Activated CD4-positive, CD25-positive, alpha-beta regulatory T cell treated with anti-CD3 and anti-CD28 coated beads, Interleukin-2, amount 50 U/mL, for 24 hours (primary cell): ENCODE measurements around the gene CCDC88C.

Source experiments
- ATAC-seq, 2 donors: fragments of 150-1000 bp; cut with Tn5 transposase; one replicate each; pipeline ENCODE4 v1.10.0; 2021; ENCODE audit warnings: mild to moderate bottlenecking in 1 of 2, moderate library complexity in 1 of 2

The CCDC88C gene

GRCh38 chr14:91363776-91364523, 53.7 kb downstream of the CCDC88C start:
- peak in 1 of 2 donors; percentile 19 for ATAC-seq

GRCh38 chr14:91361233-91361811, 56.3 kb downstream of the CCDC88C start:
- no peak for ATAC-seq

DNA sequence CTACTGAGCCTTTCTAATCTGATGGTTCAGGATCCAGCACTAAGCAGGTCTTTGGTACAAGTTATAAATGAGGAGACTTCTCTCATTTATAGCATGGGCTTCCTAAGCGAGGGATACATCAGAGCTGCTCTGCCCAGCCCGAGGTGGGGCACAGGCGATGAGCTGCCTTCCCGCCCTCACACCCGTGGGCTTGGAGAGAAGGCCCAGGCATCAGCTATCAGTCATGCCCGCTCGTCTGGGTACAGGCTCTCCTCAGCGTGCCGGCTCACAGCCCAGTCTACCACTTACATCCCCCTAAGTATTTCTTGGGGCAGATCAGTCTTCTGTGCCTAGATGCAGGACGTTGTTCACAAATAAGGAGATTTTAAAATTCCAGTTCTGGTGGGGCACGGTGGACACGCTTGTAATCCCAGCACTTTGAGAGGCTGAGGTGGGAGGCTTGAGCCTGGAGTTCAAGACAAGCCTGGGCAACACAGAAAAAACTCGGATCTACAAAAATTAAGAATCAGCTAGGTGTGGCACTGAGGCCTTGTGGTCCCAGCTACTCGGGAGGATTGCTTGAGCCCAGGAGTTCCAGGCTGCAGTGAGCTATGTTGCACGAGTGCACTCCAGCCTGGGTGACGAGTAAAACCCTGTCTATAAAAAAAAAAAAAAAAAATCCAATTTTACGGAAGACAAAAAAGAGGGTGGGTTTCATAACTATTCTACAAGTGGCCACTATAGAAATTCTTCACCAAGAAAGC, 57.0 kb downstream of the CCDC88C start:
- ATAC-seq, result no peak

GRCh38 chr14:91358654-91359220, 58.9 kb downstream of the CCDC88C start:
- no peak for ATAC-seq

- no peak for ATAC-seq
Observed at GRCh38 chr14:91358025-91358319, 59.6 kb downstream of the CCDC88C start.

GRCh38 chr14:91357272-91358024, 60.2 kb downstream of the CCDC88C start:
- no peak for ATAC-seq

- ATAC-seq, result no peak
Observed at GRCh38 chr14:91356181-91356763, 61.3 kb downstream of the CCDC88C start.

- peak in 1 of 2 donors; percentile 8 for ATAC-seq
Observed at GRCh38 chr14:91354979-91355685, 62.5 kb downstream of the CCDC88C start.

DNA sequence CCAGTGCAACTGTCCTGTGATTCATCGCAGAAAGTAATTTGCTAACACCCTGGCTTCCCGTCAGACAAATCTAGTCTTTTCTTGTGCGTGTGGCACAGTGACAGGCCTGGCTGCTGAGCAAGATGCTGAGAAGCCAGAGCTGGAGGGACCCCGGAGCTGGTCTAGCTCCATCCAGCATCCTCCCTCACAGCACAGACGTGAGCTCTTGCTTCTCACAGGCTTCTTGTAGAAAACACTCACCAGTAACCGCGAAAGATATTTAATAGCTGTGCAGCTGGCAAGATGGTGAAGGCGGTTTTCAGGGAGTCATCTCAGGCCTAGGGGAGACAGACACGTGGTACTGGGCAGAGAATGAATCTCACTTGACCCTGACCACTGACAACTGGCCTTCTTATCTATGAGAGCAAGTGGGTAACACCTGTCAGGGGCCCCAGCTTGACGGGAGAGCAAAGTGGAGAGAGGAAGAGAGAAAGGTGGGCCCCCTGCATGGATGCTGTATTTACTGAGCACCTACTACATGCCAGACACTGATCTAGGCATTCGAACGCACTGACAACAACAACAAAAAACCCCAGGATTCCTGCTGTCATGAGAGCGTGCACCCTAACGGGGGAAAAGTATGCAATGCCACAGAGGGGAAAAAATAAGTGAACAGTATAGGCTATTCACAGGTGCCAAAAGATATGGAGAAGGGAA, 63.3 kb downstream of the CCDC88C start:
- no peak for ATAC-seq

DNA sequence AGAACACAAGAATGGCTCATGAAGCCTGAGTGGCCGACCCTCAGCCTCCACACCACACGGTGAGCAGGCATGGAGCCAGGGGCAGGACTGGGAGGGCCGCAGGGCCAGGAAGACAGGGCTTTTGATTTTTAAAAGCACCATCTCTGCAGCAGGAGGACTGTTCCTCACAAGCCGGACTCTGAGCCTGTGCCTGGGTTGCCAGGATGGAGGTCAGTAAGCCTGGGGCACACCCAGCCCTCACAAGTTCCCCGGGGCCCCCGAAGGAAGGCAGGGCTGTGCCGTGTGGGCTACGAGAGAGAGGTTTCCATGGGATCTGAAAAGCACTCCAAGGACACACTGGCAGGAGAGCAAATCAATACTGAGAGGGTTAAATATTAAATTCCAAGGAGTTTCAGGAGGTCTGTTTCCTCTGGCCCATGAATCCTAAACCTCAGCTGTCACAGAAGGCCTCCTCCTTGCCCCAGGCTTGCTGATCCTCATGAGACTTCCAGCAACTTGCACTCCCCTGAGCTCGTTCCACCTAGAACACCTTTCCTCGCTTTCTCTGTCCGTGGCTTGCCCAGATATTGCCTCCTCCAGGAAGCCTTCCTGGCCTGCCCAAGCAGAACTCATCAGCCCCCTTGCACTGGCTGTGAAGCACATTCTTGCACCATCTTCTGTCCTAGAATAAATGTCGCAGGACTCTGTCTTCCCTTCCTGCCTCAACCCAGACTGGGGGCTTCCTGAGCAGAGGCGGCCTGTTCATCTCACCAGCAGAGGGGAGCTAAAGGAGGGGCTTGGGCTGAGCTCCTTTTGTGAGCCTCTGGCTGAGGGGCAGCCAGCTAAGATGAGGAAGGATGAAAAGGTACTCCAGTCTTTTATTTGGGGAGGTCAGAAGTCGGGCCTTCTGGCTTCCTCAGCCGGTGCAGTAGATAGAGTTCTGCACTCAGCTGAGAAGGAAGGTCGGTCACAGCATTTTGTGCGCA, 64.6 kb downstream of the CCDC88C start:
- ATAC-seq, result no peak

GRCh38 chr14:91352053-91352452, 65.6 kb downstream of the CCDC88C start:
- no peak for ATAC-seq

- no peak for ATAC-seq
Observed at GRCh38 chr14:91351512-91351862, 66.1 kb downstream of the CCDC88C start.

GRCh38 chr14:91350813-91351511, 66.7 kb downstream of the CCDC88C start:
- ATAC-seq, result peak; percentile 68 to 71

- no peak for ATAC-seq
Observed at GRCh38 chr14:91350483-91350812, 67.2 kb downstream of the CCDC88C start.

GRCh38 chr14:91349481-91350074, 68.0 kb downstream of the CCDC88C start:
- ATAC-seq, result peak; percentile 73 to 78

DNA sequence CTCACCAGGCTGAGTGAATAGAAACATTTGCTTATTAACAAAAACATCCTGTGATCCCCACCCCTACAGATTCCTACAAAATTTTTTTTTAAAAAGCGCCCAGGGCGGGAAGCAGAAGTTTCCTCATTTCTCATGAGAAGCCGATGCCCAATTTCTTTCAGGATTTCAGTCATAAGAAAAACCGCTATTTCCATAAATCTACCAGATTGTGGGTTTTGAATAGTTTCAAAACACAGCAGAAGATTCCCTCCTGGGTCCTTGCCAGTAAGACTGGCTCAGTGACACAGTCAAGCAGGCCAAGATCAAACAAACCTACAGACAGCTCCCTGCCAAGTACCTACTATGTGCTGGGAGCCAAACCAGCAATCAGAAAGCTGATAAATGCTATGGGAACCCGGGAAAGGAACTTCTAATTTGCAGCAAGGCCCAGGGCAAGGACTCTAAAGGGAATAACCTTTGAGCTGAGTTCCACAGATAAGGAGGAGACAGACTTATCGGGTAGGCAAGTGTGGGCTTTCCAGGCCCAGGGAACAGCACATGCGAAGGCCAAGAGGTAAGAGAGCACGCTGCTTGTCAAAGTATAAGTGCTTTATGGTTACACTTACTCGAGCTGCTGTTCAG, 68.7 kb downstream of the CCDC88C start:
- no peak for ATAC-seq

- no peak for ATAC-seq
Observed at GRCh38 chr14:91346838-91347173, 70.8 kb downstream of the CCDC88C start.

DNA sequence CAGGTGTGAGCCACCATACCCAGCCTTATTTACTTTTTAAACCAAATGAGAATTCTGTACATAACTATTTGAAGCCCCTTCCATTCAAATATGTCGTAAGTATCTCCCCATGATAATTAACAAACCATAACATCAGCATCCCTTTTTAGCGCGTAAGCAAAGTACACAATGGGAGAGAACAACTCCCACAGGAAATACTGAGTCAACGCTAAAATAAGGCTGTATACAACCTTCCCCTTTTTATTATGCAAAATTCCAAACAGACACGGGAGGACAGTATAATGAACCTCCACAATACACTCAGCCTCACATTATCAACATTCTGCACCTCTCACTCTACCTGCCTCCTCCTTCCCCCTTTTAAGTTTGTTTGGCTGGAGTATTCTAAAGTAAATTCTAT, 73.5 kb downstream of the CCDC88C start:
- ATAC-seq, result no peak

DNA sequence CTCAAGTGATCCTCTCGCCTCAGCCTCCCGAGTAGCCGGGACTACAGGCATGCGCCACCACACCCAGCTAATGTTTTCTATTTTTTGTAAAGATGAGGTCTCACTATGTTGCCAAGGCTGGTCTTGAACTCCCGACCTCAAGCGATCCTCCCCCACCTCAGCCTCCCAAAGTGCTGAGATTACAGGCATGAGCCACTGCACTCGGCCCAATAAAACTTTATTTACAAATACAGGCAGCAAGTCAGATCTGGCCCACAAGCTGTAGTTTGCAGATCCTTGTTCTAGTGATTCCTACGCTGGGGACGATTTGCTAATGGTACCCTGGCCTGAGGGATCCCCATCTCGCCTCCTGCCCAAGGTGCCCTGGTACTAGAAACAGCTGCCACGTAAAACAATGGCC, 74.6 kb downstream of the CCDC88C start:
- no peak for ATAC-seq
